Smooth muscle cell (in vitro differentiated cells): ENCODE measurements around the gene PDZRN4. TPM values are rescaled to one million over a fixed set of nuclear protein-coding genes. Genes with fewer than 3 reads are reported as not detected.

Source experiments
- DNase-seq: peaks from one replicate; lab custom pipeline; 2025; ENCODE audit not compliant: unreplicated experiment; lab: John Stamatoyannopoulos, UW
- H2AFZ ChIP-seq: fragments of 200-600 bp; sonication (generic); 2 replicates; pipeline ENCODE4 v1.6.0; 2016; ENCODE audit warnings: antibody characterized with exemption, low read depth, mild to moderate bottlenecking
- H3F3A ChIP-seq: fragments of 200-600 bp; sonication (generic); 2 replicates; pipeline ENCODE4 v1.6.0; 2017; ENCODE audit warnings: antibody characterized with exemption, low read depth
- H3K27ac ChIP-seq: fragments of 200-600 bp; sonication (generic); 2 replicates; pipeline ENCODE4 v1.5.1; 2016; ENCODE audit warnings: low read depth, mild to moderate bottlenecking
- H3K27me3 ChIP-seq: fragments of 200-600 bp; sonication (generic); 2 replicates; pipeline ENCODE4 v1.6.1; 2016; ENCODE audit warnings: low read depth, mild to moderate bottlenecking
- H3K36me3 ChIP-seq: fragments of 200-600 bp; sonication (generic); 2 replicates; pipeline ENCODE4 v1.5.1; 2016; ENCODE audit warnings: low read depth
- H3K4me1 ChIP-seq: fragments of 200-600 bp; sonication (generic); 2 replicates; pipeline ENCODE4 v1.5.1; 2016; ENCODE audit warnings: low read depth
- H3K4me2 ChIP-seq: fragments of 200-600 bp; sonication (generic); 2 replicates; pipeline ENCODE4 v1.6.0; 2016; ENCODE audit warnings: mild to moderate bottlenecking
- H3K4me3 ChIP-seq: fragments of 200-600 bp; sonication (generic); 2 replicates; pipeline ENCODE4 v1.5.1; 2016; ENCODE audit warnings: mild to moderate bottlenecking
- H3K79me2 ChIP-seq: fragments of 200-600 bp; sonication (generic); 2 replicates; pipeline ENCODE4 v1.6.0; 2016; ENCODE audit warnings: low read depth, mild to moderate bottlenecking
- H3K9ac ChIP-seq: fragments of 200-600 bp; sonication (generic); 2 replicates; pipeline ENCODE4 v1.6.0; 2016; ENCODE audit warnings: low read depth
- H3K9me3 ChIP-seq: fragments of 200-600 bp; sonication (generic); replicated peaks from 2 replicates; pipeline ENCODE4 v1.5.1; 2016; ENCODE audit warnings: low read depth
- H4K20me1 ChIP-seq: fragments of 200-600 bp; sonication (generic); 2 replicates; pipeline ENCODE4 v1.6.0; 2016; ENCODE audit warnings: low read depth
- CTCF ChIP-seq: fragments of 200-600 bp; sonication (generic); IDR thresholded peaks from 2 replicates; pipeline ENCODE4 v1.5.1; 2017; ENCODE audit warnings: borderline replicate concordance, mild to moderate bottlenecking, antibody characterized with exemption; ENCODE audit not compliant: insufficient read depth, poor library complexity, severe bottlenecking
- WGBS: methylation state at CpG from one replicate; pipeline ENCODE4 v1.1.7; 2016; ENCODE audit warnings: low lambda C conversion rate; 5-methylcytosine and 5-hydroxymethylcytosine counted together
- polyA plus RNA-seq: library from polyadenylated mRNA; unstranded; fragments of >200 nt; fragmentation: Nextera tagmentation; extraction: Ambion mirVana; gene quantifications from 2 replicates; pipeline ENCODE4 v1.2.1, GENCODE V29; 2016
- total RNA-seq: library from RNA; depleted of rRNA; stranded (reverse); fragments of >200 nt; gene quantifications from 2 replicates; pipeline ENCODE4 v1.2.3, GENCODE V29; 2014

Gene PDZRN4
- total and polyA plus RNA-seq, 2 experiments from 2014 or later = 4.7 to 5.4 TPM

- Histone ChIP-seq H3K9ac (no peak overlapping the region), H3F3A (no peaks in the 10 kb centered on the region), H3K4me3 (no peak overlapping the region), H3K9me3 (no peaks in the 10 kb centered on the region), H3K4me2 (no peak overlapping the region), H3K36me3 (no peaks in the 10 kb centered on the region), H3K4me1 (peaks cover 4% of the 10 kb centered on the region), H3K27ac (no peak overlapping the region), H3K27me3 (no peaks in the 10 kb centered on the region), H4K20me1 (no peaks in the 10 kb centered on the region), H2AFZ (peak overlapping the region; percentile 72), H3K79me2 (no peaks in the 10 kb centered on the region)
- TF ChIP-seq CTCF = no peak
- 50% methylated on average over 1 of the region's 1 CpG for WGBS
- no peak for DNase-seq
These were observed 98.3 kb downstream of the PDZRN4 start for GRCh38 chr12:41286426-41286825.

GRCh38 chr12:41287500-41288141 is 99.5 kb downstream of the PDZRN4 start:
- TF ChIP-seq CTCF = no peak
- Histone ChIP-seq H3K27ac (no peak overlapping the region), H3K9me3 (no peaks in the 10 kb centered on the region), H3K4me3 (no peak overlapping the region), H4K20me1 (no peaks in the 10 kb centered on the region), H3K4me2 (no peak overlapping the region), H3K9ac (no peak overlapping the region), H3K4me1 (peaks cover 4% of the 10 kb centered on the region), H3F3A (no peaks in the 10 kb centered on the region), H2AFZ (peak overlapping the region; percentile 35), H3K36me3 (no peaks in the 10 kb centered on the region), H3K27me3 (no peaks in the 10 kb centered on the region), H3K79me2 (no peaks in the 10 kb centered on the region)
- WGBS = 84% methylated on average over 2 of the region's 2 CpGs
- DNase-seq = no peak

- no peaks in the 10 kb centered on the region for H3K79me2 ChIP-seq
- H3F3A ChIP-seq = no peaks in the 10 kb centered on the region
- no peak for DNase-seq
- peaks cover 4% of the 10 kb centered on the region for H3K4me1 ChIP-seq
- no peak for TF ChIP-seq CTCF
- no peak overlapping the region for H3K4me2 ChIP-seq
- H3K36me3 ChIP-seq = no peaks in the 10 kb centered on the region
- H3K27ac ChIP-seq = no peak overlapping the region
- H3K4me3 ChIP-seq = no peak overlapping the region
- no peaks in the 10 kb centered on the region for H3K27me3 ChIP-seq
- WGBS = 89% methylated on average over 10 of the region's 10 CpGs
- peak overlapping the region; percentile 35 for H2AFZ ChIP-seq
- H3K9ac ChIP-seq = no peak overlapping the region
- no peaks in the 10 kb centered on the region for H4K20me1 ChIP-seq
- H3K9me3 ChIP-seq = no peaks in the 10 kb centered on the region
These were observed 100.2 kb downstream of the PDZRN4 start for GRCh38 chr12:41288142-41288811.
